Measurements from ENCODE around the gene SMIM38.

Gene SMIM38

GRCh38 chr11:69190796-69191536 lies 35.2 kb downstream of the SMIM38 start:
- Histone ChIP-seq H3K9me3 (ENCODE audit: control insufficient read depth, low read length) (no peaks in the 10 kb centered on the region), H3K4me3 (ENCODE audit: low read depth, low read length) (no peak overlapping the region), H3K4me2 (ENCODE audit: low read length) (no peak overlapping the region), H3K79me2 (no peaks in the 10 kb centered on the region), H3K36me3 (ENCODE audit: control insufficient read depth, insufficient read depth, low read length) (no peaks in the 10 kb centered on the region), H3K27me3 (ENCODE audit: control insufficient read depth, insufficient read depth, low read length) (no peaks in the 10 kb centered on the region), H3K4me1 (no peaks in the 10 kb centered on the region), H2AFZ (no peak overlapping the region), H3K27ac (no peak overlapping the region), H3K9ac (no peak overlapping the region)
- TF ChIP-seq CTCF (IDR thresholded peaks at IDR 0.05), result no peak

- Histone ChIP-seq H2AFZ (no peak overlapping the region), H3K4me1 (no peaks in the 10 kb centered on the region), H3K27ac (no peak overlapping the region), H3K9ac (no peak overlapping the region), H3K9me3 (ENCODE audit: control insufficient read depth, low read length) (no peaks in the 10 kb centered on the region), H3K4me2 (ENCODE audit: low read length) (no peak overlapping the region), H3K36me3 (ENCODE audit: control insufficient read depth, insufficient read depth, low read length) (no peaks in the 10 kb centered on the region), H3K4me3 (ENCODE audit: low read depth, low read length) (no peak overlapping the region), H3K79me2 (no peaks in the 10 kb centered on the region), H3K27me3 (ENCODE audit: control insufficient read depth, insufficient read depth, low read length) (no peaks in the 10 kb centered on the region)
- no peak for TF ChIP-seq CTCF (IDR thresholded peaks at IDR 0.05)
Measured at GRCh38 chr11:69192301-69192721, 36.6 kb downstream of the SMIM38 start.

- no peaks in the 10 kb centered on the region for H3K9me3 ChIP-seq (ENCODE audit: control insufficient read depth, low read length)
- H3K79me2 ChIP-seq, result no peaks in the 10 kb centered on the region
- no peaks in the 10 kb centered on the region for H3K36me3 ChIP-seq (ENCODE audit: control insufficient read depth, insufficient read depth, low read length)
- no peaks in the 10 kb centered on the region for H3K4me1 ChIP-seq
- H2AFZ ChIP-seq, result no peak overlapping the region
- H3K27me3 ChIP-seq (ENCODE audit: control insufficient read depth, insufficient read depth, low read length), result no peaks in the 10 kb centered on the region
- H3K27ac ChIP-seq, result no peak overlapping the region
- TF ChIP-seq CTCF (IDR thresholded peaks at IDR 0.05), result no peak
- no peak overlapping the region for H3K4me3 ChIP-seq (ENCODE audit: low read depth, low read length)
- H3K4me2 ChIP-seq (ENCODE audit: low read length), result no peak overlapping the region
- no peak overlapping the region for H3K9ac ChIP-seq
Measured at GRCh38 chr11:69193151-69193550, 37.4 kb downstream of the SMIM38 start.

- H3K27ac ChIP-seq, result no peak overlapping the region
- no peak overlapping the region for H3K4me2 ChIP-seq (ENCODE audit: low read length)
- TF ChIP-seq CTCF (IDR thresholded peaks at IDR 0.05), result no peak
- no peaks in the 10 kb centered on the region for H3K4me1 ChIP-seq
- no peak overlapping the region for H2AFZ ChIP-seq
- H3K79me2 ChIP-seq, result no peaks in the 10 kb centered on the region
- H3K9ac ChIP-seq, result no peak overlapping the region
- no peaks in the 10 kb centered on the region for H3K36me3 ChIP-seq (ENCODE audit: control insufficient read depth, insufficient read depth, low read length)
- H3K4me3 ChIP-seq (ENCODE audit: low read depth, low read length), result no peak overlapping the region
- H3K27me3 ChIP-seq (ENCODE audit: control insufficient read depth, insufficient read depth, low read length), result no peaks in the 10 kb centered on the region
- no peaks in the 10 kb centered on the region for H3K9me3 ChIP-seq (ENCODE audit: control insufficient read depth, low read length)
Measured at GRCh38 chr11:69193629-69194028, 37.9 kb downstream of the SMIM38 start.

- no peak overlapping the region for H3K9ac ChIP-seq
- no peaks in the 10 kb centered on the region for H3K9me3 ChIP-seq (ENCODE audit: control insufficient read depth, low read length)
- H3K4me1 ChIP-seq, result no peaks in the 10 kb centered on the region
- H2AFZ ChIP-seq, result no peak overlapping the region
- no peaks in the 10 kb centered on the region for H3K27me3 ChIP-seq (ENCODE audit: control insufficient read depth, insufficient read depth, low read length)
- no peaks in the 10 kb centered on the region for H3K36me3 ChIP-seq (ENCODE audit: control insufficient read depth, insufficient read depth, low read length)
- no peak overlapping the region for H3K27ac ChIP-seq
- TF ChIP-seq CTCF (IDR thresholded peaks at IDR 0.05), result no peak
- no peaks in the 10 kb centered on the region for H3K79me2 ChIP-seq
- no peak overlapping the region for H3K4me2 ChIP-seq (ENCODE audit: low read length)
- H3K4me3 ChIP-seq (ENCODE audit: low read depth, low read length), result no peak overlapping the region
Measured at GRCh38 chr11:69194396-69194795, 38.7 kb downstream of the SMIM38 start.
